GM12865 (cell line): Measurements from ENCODE around the gene NTRK1.

Experiments used
- DNase-seq: peaks from one replicate; pipeline ENCODE4 v3.0.0; 2010; ENCODE audit warnings: low read depth
- H3K4me3 ChIP-seq: 2 replicates; pipeline ENCODE4 v1.5.1; 2011; ENCODE audit warnings: mild to moderate bottlenecking, low read depth, low read length, control low read depth
- CTCF ChIP-seq: IDR thresholded peaks from 2 replicates; pipeline ENCODE4 v1.5.1; 2011; ENCODE audit warnings: low read length, control low read depth, low read depth, inconsistent platforms; ENCODE audit not compliant: insufficient read depth; ENCODE audit errors: missing control alignments

Gene NTRK1

GRCh38 chr1:156838972-156839371 lies 21.7 kb upstream of the NTRK1 start:
- peak; percentile 88 for TF ChIP-seq CTCF
- peak; percentile 39 for DNase-seq
- no peak overlapping the region for H3K4me3 ChIP-seq

GRCh38 chr1:156839426-156840109 lies 21.1 kb upstream of the NTRK1 start:
- TF ChIP-seq CTCF = no peak
- no peak overlapping the region for H3K4me3 ChIP-seq
- DNase-seq = no peak

- no peak for TF ChIP-seq CTCF
- H3K4me3 ChIP-seq = no peak overlapping the region
- no peak for DNase-seq
These were observed 20.3 kb upstream of the NTRK1 start for GRCh38 chr1:156840186-156840897.

- no peak for DNase-seq
- no peak overlapping the region for H3K4me3 ChIP-seq
- TF ChIP-seq CTCF = no peak
These were observed 19.8 kb upstream of the NTRK1 start for GRCh38 chr1:156840898-156841279.

GRCh38 chr1:156841295-156841855 lies 19.3 kb upstream of the NTRK1 start:
- H3K4me3 ChIP-seq = no peak overlapping the region
- DNase-seq = no peak
- no peak for TF ChIP-seq CTCF

GRCh38 chr1:156842618-156843300 lies 17.9 kb upstream of the NTRK1 start:
- no peak for DNase-seq
- H3K4me3 ChIP-seq = no peak overlapping the region
- TF ChIP-seq CTCF = no peak
